Measurements from ENCODE around the gene DNAJC3. TPM values are rescaled to one million over a fixed set of nuclear protein-coding genes. Genes with fewer than 3 reads are reported as not detected.

The DNAJC3 gene
- total and polyA plus RNA-seq, 2 of the 8 experiments (the other 6 are each of a cell fraction or from before 2014, with no cell fraction given) = 4.3 to 24.1 TPM

- no peak for TF ChIP-seq USF2 (IDR thresholded peaks at IDR 0.05; ENCODE audit: low read length)
- TF ChIP-seq CBX8 (IDR thresholded peaks at IDR 0.05; ENCODE audit: borderline replicate concordance, low read depth, low read length) = no peak
- no peak for TF ChIP-seq TEAD4 (IDR thresholded peaks at IDR 0.05; ENCODE audit: low read depth, low read length)
These were observed 86.7 kb downstream of the DNAJC3 start (continued) for GRCh38 chr13:95763601-95764000.
